ENCODE measurements around the gene OR4Q2.
"Not testable (repeated sequence)": the region's sequence is repeated elsewhere in the genome, so short reads cannot be mapped to it uniquely, and the experiment has no call there.

OR4Q2 gene

GRCh38 chr14:20001863-20002262 lies at the start of gene OR4Q2:
Gene OR4Q2 (plus strand): TSS chr14:20002163.
- no peak for DNase-seq (ENCODE audit: low read depth in 2 of 3, low spot score in 1 of 3)

- not testable (repeated sequence) for DNase-seq (ENCODE audit: low read depth in 2 of 3, low spot score in 1 of 3)
Measured at GRCh38 chr14:19969735-19970134, 32.2 kb upstream of the OR4Q2 start.

GRCh38 chr14:19974844-19975243 lies 27.1 kb upstream of the OR4Q2 start:
- no peak for DNase-seq (ENCODE audit: low read depth in 2 of 3, low spot score in 1 of 3)

GRCh38 chr14:19975291-19975690 lies 26.7 kb upstream of the OR4Q2 start, which contains the start of gene OR4K15:
Gene OR4K15 (plus strand): TSS chr14:19975591. CDS start chr14:19975591, 0 bp downstream.
- DNase-seq (ENCODE audit: low read depth in 2 of 3, low spot score in 1 of 3), result no peak

- no peak for DNase-seq (ENCODE audit: low read depth in 2 of 3, low spot score in 1 of 3)
Measured at GRCh38 chr14:19993438-19993837, 8.5 kb upstream of the OR4Q2 start.

- no peak for DNase-seq (ENCODE audit: low read depth in 2 of 3, low spot score in 1 of 3)
Measured at GRCh38 chr14:20002319-20002718, 356 bp downstream of the OR4Q2 start.

- DNase-seq (ENCODE audit: low read depth in 2 of 3, low spot score in 1 of 3), result no peak
Measured at GRCh38 chr14:20008156-20008555, 6.2 kb downstream of the OR4Q2 start.

- no peak for DNase-seq (ENCODE audit: low read depth in 2 of 3, low spot score in 1 of 3)
Measured at GRCh38 chr14:20019257-20019865, 17.4 kb downstream of the OR4Q2 start, which contains the start of gene OR4K14. Gene OR4K14 (minus strand): TSS chr14:20019307. CDS start chr14:20015193, 4,114 bp downstream.

- no peak for DNase-seq (ENCODE audit: low read depth in 2 of 3, low spot score in 1 of 3)
Measured at GRCh38 chr14:20031058-20031457, 29.1 kb downstream of the OR4Q2 start.

- no peak for DNase-seq (ENCODE audit: low read depth in 2 of 3, low spot score in 1 of 3)
Measured at GRCh38 chr14:20035449-20035848, 33.5 kb downstream of the OR4Q2 start.

- DNase-seq (ENCODE audit: low read depth in 2 of 3, low spot score in 1 of 3), result no peak
Measured at GRCh38 chr14:20035938-20036337, 34.0 kb downstream of the OR4Q2 start, which contains the start of gene OR4K13. Gene OR4K13 (minus strand): TSS chr14:20036038. CDS start chr14:20034758, 1,280 bp downstream.

GRCh38 chr14:20044243-20044642 lies 42.3 kb downstream of the OR4Q2 start:
- no peak for DNase-seq (ENCODE audit: low read depth in 2 of 3, low spot score in 1 of 3)

GRCh38 chr14:20048202-20048601 lies 46.2 kb downstream of the OR4Q2 start:
- DNase-seq (ENCODE audit: low read depth in 2 of 3, low spot score in 1 of 3), result no peak

Measured in stimulated activated CD4-positive, alpha-beta T cell treated with anti-CD3 and anti-CD28 coated beads, Interleukin-12 subunit alpha, Interleukin-12 subunit beta, amount 100 ng/mL, for 48 hours (primary cell).